ENCODE results near the gene E2F6.

DNA sequence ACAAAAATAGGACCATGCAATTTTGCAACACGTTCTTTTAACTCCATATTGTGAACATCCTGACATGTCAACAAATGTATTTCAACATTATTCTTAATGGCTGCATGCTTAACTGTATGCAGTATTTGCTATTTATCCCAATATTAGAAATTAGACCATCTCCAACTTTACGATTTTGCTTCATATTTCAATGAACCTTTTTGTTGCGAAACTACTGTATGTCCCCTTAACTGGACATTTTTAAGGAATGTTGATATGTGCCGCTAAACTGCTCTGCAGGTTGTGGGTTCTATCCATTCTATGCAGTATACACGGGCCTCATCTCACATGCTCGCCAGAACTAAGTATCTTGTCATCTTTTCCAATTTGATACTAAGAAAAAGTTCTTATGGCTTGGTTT is 11.1 kb downstream of the E2F6 start:
- TF ChIP-seq POLR2AphosphoS5 (IDR thresholded peaks at IDR 0.05; ENCODE audit: borderline replicate concordance, low read depth, low read length) = no peak
- TF ChIP-seq EZH2 (IDR thresholded peaks at IDR 0.05) = no peak
